Inflammatory macrophage treated with lipopolysaccharide for 1 hour (primary cell): ENCODE results near the gene LPAR1.

ENCODE experiments used
- DNase-seq, 2 donors: peaks; one replicate each; pipeline ENCODE4 v3.0.0-alpha.2; 2020 to 2022

Gene LPAR1

DNA sequence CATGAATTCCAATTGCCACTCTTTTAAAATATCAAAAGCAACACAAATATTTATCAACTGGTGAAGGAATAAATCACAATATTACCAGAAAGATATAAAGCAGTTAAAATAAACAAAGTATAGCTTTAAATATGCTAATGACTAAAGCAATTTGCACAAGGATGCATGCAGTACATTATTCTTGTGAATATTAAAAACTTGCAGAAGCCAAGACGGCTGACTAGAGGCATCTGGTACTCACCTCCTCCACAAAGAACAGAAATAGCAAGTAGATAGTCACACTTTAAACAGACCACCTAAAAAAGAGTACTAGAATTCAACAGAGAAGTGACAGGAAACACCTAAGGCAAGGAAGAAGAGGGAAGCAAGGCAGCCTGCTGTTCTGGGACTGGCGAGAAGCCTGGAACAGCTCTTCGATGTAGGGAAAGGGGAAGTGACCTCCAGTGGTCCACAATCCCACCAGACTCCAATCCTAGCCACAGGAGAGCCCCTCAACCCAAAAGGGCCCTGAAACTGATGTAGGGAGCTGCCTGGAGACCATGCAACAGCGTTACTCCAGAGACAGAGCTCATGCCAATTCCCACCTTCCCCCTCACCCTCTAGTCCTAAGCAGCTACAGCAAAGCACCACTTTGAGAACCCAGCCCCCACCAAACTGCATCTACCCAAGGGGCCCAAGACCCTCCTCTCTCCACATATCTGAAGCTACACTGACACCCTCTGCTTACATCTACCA lies 86.3 kb downstream of the LPAR1 start:
- no peak for DNase-seq

- no peak for DNase-seq
These were observed 88.1 kb downstream of the LPAR1 start for GRCh38 chr9:110950041-110950645.

DNA sequence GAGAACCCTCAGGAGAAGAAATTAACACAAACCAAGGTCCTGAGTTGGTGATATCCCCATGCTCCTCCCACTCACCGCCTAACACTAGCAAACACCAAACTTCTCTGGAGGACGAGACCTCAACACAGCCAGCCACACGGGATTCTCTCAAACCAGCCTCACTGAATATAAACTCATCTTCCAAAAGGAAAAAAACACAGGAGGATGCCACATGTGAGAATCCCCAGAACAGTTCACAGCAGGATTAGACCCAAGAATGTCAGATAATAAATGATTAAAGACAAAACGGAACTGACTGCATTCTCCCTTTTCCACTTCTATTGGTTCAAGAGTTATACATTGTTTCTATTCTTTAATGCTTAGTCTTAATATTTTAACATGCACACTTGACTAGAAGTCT lies 89.2 kb downstream of the LPAR1 start:
- DNase-seq, result no peak

GRCh38 chr9:110947491-110948044 lies 90.7 kb downstream of the LPAR1 start:
- DNase-seq, result no peak

GRCh38 chr9:110942522-110942921 lies 95.7 kb downstream of the LPAR1 start:
- DNase-seq, result no peak

DNA sequence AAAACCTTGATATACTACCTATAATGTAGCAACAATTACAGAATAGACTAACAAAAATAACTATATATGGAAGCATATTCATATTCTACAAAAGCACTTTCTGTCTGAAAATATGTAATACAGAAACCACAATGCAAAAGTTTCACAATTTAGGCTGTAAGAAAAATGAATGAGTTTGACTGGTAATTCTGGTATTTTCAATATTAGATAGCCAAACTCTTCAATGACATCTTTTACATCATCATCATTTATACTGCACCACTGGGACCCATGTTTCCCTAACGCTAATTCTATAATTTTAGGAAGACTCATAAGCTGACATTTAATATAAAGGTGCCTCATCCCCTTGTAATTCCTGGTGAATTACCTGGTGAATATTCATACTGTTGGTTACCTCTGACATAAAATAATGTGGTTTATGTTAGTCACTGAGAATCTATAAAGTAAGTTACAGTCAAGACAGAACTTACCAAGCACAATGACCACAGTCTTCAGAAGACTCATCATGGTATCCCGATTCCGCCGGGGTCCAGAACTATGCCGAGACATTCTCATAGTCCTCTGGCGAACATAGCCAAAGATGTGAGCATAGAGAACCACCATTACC lies 97.2 kb downstream of the LPAR1 start:
- no peak for DNase-seq

GRCh38 chr9:110939573-110939972 lies 98.7 kb downstream of the LPAR1 start:
- DNase-seq, result no peak

GRCh38 chr9:110939047-110939446 lies 99.2 kb downstream of the LPAR1 start:
- no peak for DNase-seq

DNA sequence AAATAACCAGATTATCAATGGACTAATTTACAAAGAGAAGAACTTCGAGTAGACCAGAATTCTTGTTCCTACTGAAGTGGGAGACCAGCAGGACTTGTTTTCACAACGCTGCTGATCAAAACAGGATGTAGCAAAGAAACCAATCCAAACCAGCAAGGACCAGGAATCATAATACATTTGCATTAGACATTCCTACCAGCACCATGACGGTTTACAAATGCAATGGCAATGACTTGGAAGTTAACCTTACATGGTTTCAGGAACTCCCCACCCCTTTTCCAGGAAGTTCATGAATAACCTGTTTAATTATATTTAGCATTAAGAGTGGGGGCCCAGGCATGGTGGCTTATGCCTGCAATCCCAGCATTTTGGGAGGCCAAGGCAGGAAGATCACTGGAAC lies 100.0 kb downstream of the LPAR1 start:
- DNase-seq, result no peak

DNA sequence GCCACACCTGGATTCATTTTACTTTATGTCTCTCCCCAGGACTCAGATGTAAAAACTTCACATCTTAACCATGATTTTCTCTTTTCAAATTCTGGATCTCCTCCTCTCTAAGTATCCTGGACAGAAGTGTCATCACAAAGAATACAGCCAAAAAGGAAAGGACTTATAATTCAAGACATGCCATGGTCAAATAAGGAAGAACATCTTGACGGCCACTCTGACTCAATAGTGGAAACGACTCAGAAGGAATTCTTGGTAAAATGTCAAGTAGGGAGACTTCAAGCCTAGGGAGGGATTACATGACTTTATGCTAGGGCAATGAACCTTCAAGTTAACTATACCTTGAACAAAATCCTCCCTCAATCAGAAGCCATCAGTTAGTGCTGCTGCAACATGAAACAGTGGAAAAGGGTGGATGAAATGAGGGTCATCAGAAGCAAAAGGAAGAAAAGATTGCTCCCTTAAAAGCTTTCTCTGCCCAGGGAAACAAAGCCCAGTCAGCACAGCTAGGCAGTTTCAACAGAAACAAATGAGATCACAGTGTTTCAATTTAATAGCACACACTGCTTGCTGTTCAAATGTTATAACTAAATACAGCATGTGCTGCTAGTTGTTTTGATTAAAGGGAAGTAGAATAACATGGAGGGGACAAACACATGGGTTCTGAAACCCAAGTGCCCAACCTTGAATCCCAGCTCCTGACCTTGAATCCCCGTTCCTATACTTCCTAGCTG lies 101.4 kb downstream of the LPAR1 start:
- DNase-seq, result peak; percentile 45 to 46

DNA sequence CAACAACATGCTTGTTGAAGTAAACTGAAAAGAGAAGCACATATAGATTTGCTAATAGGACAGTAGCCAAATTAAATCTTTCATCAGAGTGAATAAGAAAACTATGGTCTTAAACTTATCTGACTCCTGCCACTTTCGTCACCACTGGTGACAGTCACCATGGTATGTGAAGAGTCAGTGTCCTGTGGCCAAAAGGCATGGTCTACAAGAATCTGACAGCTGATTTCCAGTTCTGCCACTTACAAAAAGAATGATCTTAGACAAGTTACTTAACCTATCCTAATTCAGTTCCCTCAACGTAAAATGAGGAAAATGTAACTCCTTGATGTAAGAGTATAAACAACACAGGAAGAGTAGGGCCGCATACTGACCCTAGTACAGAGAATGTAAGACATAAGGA lies 102.0 kb downstream of the LPAR1 start:
- peak in 1 of 2 donors; percentile 22 for DNase-seq

DNA sequence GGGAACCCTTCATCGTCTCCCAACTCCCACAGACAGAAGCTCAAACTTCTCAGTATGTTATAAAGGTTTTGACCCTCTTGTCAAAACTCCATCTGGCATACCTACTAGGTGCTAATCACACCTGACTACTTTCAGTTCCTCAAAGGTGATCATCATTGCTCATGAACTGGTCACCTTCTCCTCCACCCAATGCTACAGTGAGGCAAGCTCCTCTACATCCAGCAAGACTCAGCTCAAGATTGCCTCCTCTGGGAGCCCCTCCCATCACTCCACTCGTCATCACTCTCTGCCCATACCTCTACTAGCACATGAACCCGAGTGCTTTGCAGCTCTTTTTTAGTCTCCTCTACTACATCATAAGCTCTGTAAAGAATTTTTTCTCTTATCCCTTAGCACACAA lies 102.4 kb downstream of the LPAR1 start:
- DNase-seq, result no peak

DNA sequence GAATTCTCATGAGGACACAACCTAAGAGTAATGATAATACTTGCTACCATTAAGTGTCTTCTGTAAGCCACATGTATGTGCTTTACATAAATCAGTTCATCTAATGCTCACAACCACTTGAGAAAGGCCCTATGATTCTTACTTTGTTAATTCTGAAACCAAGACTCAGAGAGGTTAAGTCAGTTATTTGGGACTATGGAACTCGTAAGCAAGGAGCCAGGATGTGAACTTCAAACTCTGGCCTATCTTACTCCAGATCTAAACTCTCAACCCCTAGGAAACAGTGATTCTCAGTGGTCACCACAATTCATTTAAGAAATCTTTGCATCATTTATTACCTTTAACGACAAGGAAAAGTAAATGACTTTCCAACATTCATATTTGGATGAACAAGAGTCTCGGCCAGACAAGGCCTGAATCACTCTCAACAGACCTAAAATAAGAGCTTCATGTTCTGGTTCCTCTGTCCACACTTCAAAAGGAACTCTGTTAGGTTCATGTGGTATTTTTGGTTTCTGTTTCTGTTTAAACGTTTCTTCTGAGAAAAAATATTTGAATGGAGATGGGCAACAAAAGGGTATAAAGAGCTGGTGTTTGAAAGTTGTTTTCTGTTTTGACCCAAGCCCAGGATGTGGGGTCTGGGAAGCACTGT lies 104.8 kb downstream of the LPAR1 start:
- DNase-seq, result peak; percentile 28 to 40

DNA sequence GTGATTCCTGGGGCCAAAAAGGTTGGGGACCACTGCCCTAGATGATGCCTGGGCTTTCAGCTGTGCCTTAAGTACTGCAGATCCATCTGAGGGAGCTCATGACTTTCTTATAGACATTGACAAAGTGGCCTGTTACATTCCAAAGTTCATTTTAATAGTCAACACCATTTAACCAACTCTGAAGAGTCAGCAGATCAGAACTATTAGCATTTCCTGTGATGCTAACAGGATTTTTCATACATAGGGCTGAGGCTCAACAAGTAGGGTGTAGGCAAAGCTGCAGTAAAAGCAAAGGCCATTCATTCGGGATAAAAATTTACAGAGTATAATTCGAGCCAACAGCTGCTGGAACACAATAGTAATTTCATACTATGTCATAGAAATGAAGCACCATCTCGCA lies 105.4 kb downstream of the LPAR1 start:
- no peak for DNase-seq

DNA sequence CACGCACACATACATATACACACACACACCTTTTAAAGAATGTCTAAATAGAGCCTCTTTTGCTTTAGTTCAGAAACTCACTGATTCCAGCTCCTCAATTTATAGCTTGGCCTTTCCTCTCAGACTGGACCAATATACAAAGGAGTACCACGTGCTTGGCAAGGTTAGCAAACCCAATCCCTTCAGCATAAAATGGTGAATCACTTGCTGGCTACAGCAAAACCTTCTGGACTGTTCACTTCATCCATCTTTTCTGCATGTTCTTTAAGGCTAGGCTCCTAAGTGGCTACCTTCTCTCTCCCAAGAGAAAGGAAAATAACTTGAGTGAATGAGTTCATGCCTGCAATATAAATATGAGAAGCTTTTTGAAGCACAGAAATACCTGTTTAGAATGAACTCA lies 109.7 kb downstream of the LPAR1 start:
- DNase-seq, result no peak

GRCh38 chr9:110926828-110927487 lies 111.3 kb downstream of the LPAR1 start:
- DNase-seq, result no peak

DNA sequence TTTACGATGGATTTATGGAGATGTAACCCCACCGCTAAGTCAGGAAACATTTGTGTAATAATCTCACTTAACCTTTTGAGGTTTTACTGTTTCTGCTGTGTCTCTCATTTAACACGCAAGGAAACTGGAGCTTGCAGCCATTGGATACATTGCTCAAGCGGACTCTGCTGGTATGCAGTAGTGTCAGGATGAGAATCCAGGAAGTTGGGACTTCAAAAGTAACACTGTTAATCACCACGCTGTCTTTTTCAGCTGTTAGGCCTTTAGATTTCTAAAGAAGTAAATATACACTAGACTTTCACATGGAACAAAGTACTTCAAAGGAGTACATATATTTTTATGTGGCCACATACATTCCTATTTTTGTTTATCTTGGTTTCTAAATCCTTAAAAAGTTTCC lies 114.7 kb downstream of the LPAR1 start:
- no peak for DNase-seq

GRCh38 chr9:110922145-110922544 lies 116.1 kb downstream of the LPAR1 start:
- DNase-seq, result no peak

DNA sequence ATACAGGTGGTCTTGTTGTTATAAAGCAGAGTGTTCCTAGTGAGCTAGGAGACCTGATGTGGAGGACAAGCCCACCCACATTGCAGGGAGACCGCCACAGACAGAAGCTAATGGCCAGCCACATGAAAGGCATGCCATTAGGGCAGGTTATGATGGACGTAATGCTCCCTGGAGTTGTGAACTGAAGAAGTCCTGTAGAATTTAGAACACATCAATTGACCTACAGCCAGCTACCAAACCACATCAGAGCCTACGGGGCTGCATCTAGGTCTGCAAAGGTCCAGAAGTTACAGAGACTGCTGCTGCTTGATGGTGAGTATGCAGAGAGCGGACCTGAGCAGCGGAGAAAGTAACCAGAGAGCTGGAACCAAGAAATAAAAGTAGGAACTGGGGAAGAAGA lies 116.6 kb downstream of the LPAR1 start:
- no peak for DNase-seq

- peak; percentile 81 to 96 for DNase-seq
These were observed 118.7 kb downstream of the LPAR1 start for GRCh38 chr9:110919609-110920008.

GRCh38 chr9:110919050-110919435 lies 119.2 kb downstream of the LPAR1 start:
- no peak for DNase-seq

DNA sequence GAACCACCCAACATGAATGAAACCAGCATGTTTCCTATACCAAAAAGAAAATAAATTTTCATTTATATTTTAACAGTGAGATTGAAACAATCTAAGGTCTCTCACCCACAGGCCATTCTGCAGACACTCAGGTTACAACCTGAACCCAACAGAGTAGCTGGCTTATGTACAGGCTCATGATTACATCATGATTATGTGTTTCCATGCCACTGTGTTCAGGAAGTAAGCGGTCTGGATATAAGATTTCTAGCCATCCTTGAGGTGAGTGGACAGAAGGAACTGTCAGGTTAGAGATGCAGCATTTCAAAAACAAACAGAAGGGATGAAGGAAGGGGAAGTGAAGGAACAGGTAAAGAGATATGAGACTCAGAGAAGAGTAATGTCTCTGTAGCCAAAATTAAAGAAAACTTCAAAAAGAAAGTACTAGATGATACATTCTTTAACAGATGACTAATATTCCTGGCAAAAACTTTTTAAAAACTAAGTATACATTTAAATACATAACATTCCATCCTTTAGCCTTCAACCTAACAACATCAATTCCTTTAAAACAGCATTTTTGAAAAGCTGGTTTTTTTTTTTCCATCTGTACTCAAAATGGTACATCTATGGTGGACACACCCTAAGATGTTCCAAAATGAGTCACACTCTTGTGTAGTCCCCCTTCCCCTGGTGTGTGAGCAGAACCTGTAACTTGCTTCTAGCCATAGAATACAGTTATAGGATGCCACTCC lies 119.8 kb downstream of the LPAR1 start:
- DNase-seq, result no peak
